H1 (cell line): ENCODE data around the gene VCX2.

Source experiments
- CTCF ChIP-seq, 3 experiments: IDR thresholded peaks; 1 replicate in 2 of 3; 2 replicates in 1 of 3; pipeline versions ENCODE4 v1.5.1 to v1.6.1; 2011; ENCODE audit warnings: low read length in 3 of 3, mild to moderate bottlenecking in 3 of 3, inconsistent platforms in 2 of 3, low read depth in 1 of 3, moderate library complexity in 1 of 3; ENCODE audit not compliant: insufficient read depth in 1 of 3; ENCODE audit errors: control extremely low read depth in 1 of 3
- EGR1 ChIP-seq: IDR thresholded peaks from 2 replicates; pipeline ENCODE4 v1.6.1; 2011; ENCODE audit warnings: low read depth, low read length, borderline replicate concordance
- EZH2 ChIP-seq: fragments of 200-600 bp; sonication (generic); IDR thresholded peaks from 2 replicates; pipeline ENCODE4 v1.7.1; 2012; ENCODE audit warnings: low read depth, mild to moderate bottlenecking, moderate library complexity, low read length, inconsistent platforms; ENCODE audit not compliant: severe bottlenecking
- GABPA ChIP-seq: IDR thresholded peaks from 2 replicates; pipeline ENCODE4 v1.6.1; 2011; ENCODE audit warnings: mild to moderate bottlenecking, low read length, moderate library complexity, borderline replicate concordance; ENCODE audit not compliant: insufficient read depth
- KDM5A ChIP-seq: fragments of 200-600 bp; IDR thresholded peaks from 2 replicates; pipeline ENCODE4 v1.7.1; 2012; ENCODE audit warnings: mild to moderate bottlenecking, low read length, inconsistent platforms, mixed read lengths
- NRF1 ChIP-seq: IDR thresholded peaks from 2 replicates; pipeline ENCODE4 v1.6.1; 2011; ENCODE audit warnings: mild to moderate bottlenecking, low read depth, low read length, improper control_type of control experiment
- POLR2A ChIP-seq, 2 experiments: IDR thresholded peaks; 1 replicate in 1 of 2; 2 replicates in 1 of 2; pipeline ENCODE4 v1.6.1; 2011; ENCODE audit warnings: low read depth in 2 of 2, low read length in 2 of 2, mild to moderate bottlenecking in 2 of 2; ENCODE audit errors: control extremely low read depth in 1 of 2
- RXRA ChIP-seq: IDR thresholded peaks from 2 replicates; pipeline ENCODE4 v1.6.1; 2011; ENCODE audit warnings: low read depth, mild to moderate bottlenecking, low read length, moderate library complexity; ENCODE audit not compliant: insufficient read depth
- SUZ12 ChIP-seq: fragments of 200-600 bp; sonication (generic); IDR thresholded peaks from 2 replicates; pipeline ENCODE4 v1.6.1; 2012; ENCODE audit warnings: mild to moderate bottlenecking, inconsistent platforms, low read length, moderate library complexity, mixed read lengths
- TF ChIP-seq, protein P1 (sequence below): IDR thresholded peaks from 2 replicates; pipeline ENCODE4 v1.6.1; 2012; ENCODE audit warnings: inconsistent platforms

DNA sequence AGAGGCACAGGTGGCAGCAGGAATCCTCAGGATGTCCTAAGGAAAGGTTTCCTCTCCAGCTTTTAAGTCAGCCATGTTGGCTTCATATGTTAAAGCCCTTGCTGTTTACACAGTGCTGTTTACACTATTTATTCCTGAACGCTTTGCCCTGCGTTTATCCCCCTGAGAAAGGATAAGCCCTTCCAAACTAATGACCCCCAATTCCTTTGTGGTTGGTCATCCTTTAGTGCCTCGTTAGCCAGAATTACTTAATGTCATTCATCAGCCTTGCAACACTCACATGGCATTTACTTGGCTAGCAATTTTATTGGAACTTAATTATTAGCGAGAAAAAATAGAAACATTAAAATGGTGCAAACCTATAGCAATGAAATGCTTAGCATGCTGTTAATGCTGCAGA lies 23.8 kb downstream of the VCX2 start:
- no peak for TF ChIP-seq CTCF (IDR thresholded peaks at IDR 0.05; ENCODE audit: control extremely low read depth in 1 of 3, insufficient read depth in 1 of 3, low read depth in 1 of 3, low read length in 3 of 3)
- TF ChIP-seq GABPA = no peak
- TF ChIP-seq SUZ12 = no peak
- TF ChIP-seq EGR1 = no peak
- no peak for TF ChIP-seq EZH2
- no peak for TF ChIP-seq NRF1
- no peak for TF ChIP-seq RXRA
- TF ChIP-seq KDM5A = no peak
- TF ChIP-seq, protein P1, sequence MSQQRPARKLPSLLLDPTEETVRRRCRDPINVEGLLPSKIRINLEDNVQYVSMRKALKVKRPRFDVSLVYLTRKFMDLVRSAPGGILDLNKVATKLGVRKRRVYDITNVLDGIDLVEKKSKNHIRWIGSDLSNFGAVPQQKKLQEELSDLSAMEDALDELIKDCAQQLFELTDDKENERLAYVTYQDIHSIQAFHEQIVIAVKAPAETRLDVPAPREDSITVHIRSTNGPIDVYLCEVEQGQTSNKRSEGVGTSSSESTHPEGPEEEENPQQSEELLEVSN = no peak
- no peak for TF ChIP-seq POLR2A (IDR thresholded peaks at IDR 0.05; ENCODE audit: control extremely low read depth in 1 of 2, low read depth in 2 of 2, low read length in 2 of 2)
